ENCODE measurements around the gene GHRH.

The GHRH gene

DNA sequence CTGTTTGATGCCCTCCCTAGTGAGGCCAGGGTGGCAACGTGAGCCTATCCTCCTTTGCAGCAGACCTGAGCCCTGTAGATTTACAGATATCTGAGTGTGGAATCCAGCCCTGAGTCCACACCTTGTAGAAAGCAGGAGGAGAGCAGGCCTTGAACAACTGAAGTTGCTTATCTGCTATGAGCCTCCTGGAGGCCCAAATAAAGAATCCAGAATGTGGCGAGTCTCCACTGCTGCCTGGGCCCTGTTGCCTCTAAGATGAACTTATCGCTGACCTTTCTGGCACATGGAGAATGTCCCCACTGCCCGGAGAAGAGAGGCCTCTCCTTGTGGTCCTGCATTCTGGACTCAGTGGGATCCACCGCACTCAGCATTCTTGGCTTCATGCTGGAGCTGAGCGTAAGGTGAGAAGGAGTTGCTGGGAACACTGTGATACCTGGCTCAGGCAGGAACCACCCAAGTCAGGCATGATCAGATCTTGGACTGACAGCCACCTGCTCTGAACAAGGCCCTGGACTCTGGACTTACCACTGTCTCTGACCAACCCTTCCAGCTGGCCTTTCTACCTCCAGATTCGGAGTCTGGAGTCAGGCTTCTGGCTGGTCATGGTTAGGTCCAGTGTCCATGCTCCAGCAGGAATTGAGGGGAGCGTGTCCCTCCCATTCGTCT is 22.0 kb upstream of the GHRH start:
- in situ Hi-C loops (cut with MboI; ENCODE audit: low pct_unique_long_range_greater_than_20kb, low sequenced_read_pairs, unreplicated experiment) = no loop called here
- TF ChIP-seq, protein P1, sequence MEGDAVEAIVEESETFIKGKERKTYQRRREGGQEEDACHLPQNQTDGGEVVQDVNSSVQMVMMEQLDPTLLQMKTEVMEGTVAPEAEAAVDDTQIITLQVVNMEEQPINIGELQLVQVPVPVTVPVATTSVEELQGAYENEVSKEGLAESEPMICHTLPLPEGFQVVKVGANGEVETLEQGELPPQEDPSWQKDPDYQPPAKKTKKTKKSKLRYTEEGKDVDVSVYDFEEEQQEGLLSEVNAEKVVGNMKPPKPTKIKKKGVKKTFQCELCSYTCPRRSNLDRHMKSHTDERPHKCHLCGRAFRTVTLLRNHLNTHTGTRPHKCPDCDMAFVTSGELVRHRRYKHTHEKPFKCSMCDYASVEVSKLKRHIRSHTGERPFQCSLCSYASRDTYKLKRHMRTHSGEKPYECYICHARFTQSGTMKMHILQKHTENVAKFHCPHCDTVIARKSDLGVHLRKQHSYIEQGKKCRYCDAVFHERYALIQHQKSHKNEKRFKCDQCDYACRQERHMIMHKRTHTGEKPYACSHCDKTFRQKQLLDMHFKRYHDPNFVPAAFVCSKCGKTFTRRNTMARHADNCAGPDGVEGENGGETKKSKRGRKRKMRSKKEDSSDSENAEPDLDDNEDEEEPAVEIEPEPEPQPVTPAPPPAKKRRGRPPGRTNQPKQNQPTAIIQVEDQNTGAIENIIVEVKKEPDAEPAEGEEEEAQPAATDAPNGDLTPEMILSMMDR (IDR thresholded peaks at IDR 0.05; ENCODE audit: extremely low read depth, insufficient read depth, missing control alignments) = no peak

DNA sequence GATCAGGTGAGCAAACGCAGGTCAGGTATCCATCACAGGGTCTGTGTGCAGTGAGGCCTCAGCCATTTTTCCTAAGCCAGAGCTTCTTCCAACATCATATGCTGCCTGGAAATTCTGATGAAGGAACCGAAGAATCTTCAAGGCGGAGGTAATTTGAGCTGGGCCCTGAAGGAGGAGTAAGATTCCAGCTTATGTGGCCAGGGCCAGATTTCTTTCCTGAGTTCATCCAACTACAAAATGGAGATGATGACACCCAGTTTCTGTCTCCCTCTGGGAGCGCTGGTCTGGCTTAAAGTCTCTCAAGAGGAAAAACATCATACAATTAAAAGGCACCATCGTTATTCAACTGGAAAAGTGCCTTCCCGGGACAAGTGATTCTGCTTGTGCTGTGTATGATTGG is 20.9 kb upstream of the GHRH start:
- DNase-seq (ENCODE audit: low spot score) = no peak
- TF ChIP-seq, protein P1 (IDR thresholded peaks at IDR 0.05; ENCODE audit: extremely low read depth, insufficient read depth, missing control alignments) = no peak
- in situ Hi-C loops (cut with MboI; ENCODE audit: low pct_unique_long_range_greater_than_20kb, low sequenced_read_pairs, unreplicated experiment) = no loop called here

More for the DNA sequence above, 22.0 kb upstream of the GHRH start:
- DNase-seq (ENCODE audit: low spot score) = no peak

DNA sequence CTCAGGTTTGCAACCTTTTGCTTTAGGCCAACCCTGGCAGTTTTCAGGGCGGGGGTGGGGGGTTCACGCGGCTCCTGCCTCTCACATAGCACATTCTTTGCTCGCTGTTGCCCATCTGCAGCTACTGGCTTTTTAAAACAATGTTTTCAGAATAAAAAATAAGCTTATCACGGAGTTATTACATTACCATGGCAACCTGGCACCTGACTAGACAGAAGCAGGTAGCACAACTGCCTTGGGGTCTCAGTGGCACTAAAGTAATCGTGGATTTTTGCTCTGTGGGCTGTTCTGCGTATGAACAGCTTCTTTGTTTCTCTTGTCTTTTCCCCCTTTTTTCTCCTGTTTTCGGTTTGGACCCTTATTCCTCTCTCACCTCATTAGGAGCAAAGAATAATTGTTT is 18.8 kb upstream of the GHRH start:
- no peak for DNase-seq (ENCODE audit: low spot score)
- in situ Hi-C loops (cut with MboI; ENCODE audit: low pct_unique_long_range_greater_than_20kb, low sequenced_read_pairs, unreplicated experiment) = no loop called here
- TF ChIP-seq, protein P1 (IDR thresholded peaks at IDR 0.05; ENCODE audit: extremely low read depth, insufficient read depth, missing control alignments) = no peak

DNA sequence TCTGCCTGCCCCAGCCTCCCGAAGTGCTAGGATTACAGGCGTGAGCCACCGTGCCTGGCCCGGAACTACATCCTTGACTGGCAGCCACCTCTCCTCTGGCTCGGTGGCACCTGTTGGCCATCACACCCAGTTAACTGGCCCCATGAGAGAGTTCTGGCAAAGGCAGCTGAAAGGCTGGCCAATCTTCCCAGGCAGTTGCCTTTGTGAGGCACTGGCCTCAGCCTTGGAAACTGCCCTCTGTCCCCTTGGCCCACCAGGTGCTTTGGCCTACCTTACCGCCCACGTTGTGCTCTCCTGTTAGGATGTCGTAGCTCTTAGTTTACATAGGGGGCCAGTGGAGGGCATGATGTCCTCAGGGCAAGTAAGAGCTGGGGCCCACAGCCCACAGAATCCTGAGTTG is 18.2 kb upstream of the GHRH start:
- DNase-seq (ENCODE audit: low spot score) = no peak
- TF ChIP-seq, protein P1 (IDR thresholded peaks at IDR 0.05; ENCODE audit: extremely low read depth, insufficient read depth, missing control alignments) = no peak
- in situ Hi-C loops (cut with MboI; ENCODE audit: low pct_unique_long_range_greater_than_20kb, low sequenced_read_pairs, unreplicated experiment) = loop anchor here (5.0 kb wide), 1 partner anchor 97 kb away; no protein-coding TSS in a partner anchor

DNA sequence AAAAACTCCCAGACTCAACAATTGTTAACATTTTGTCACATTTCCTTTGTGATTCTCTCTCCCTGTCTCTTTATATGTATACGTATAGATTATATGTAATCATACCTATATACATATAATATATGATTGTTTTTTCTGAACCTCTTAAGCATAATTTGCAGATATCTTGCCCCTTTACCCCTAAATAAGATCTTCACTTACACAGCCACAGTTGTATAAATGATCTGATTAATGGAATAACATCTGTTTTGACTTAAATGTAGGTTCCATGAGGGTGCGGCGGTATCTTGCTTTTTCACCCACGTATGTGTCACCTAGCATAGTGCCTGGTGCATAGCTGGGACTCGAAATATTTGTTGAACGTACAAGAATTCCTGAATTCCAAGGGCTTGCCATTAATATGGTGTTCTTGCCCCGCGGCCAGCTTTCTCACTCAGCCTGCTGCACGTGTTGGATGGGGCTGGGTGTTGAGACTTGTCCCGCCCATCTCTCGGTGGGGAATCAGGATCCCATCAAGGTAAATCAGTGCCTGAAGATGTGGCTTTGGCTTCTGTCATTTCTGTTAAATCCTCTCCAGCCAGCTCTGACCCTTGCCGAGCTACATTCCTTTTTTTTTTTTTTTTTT is 17.5 kb upstream of the GHRH start:
- TF ChIP-seq, protein P1 (IDR thresholded peaks at IDR 0.05; ENCODE audit: extremely low read depth, insufficient read depth, missing control alignments) = no peak
- in situ Hi-C loops (cut with MboI; ENCODE audit: low pct_unique_long_range_greater_than_20kb, low sequenced_read_pairs, unreplicated experiment) = loop anchor here (5.0 kb wide), 1 partner anchor 98 kb away; no protein-coding TSS in a partner anchor
- no peak for DNase-seq (ENCODE audit: low spot score)

DNA sequence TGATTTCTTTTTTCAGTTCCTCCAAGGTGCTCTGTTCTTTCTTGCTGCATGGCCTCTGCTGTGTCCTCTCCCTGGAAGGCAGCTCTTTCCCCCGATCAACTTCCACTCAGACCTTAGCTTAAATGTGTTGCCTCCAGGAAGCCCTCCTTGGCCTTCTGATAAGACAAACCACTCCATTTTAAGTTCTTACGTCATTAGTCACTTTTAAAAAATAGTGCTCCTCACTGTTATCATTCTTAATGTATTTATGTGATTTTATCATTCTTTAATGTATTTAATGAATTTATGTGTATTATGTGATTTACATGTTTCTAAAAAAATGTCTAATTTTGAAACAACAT is 15.6 kb upstream of the GHRH start:
- DNase-seq (ENCODE audit: low spot score) = no peak
- TF ChIP-seq, protein P1 (IDR thresholded peaks at IDR 0.05; ENCODE audit: extremely low read depth, insufficient read depth, missing control alignments) = no peak
- in situ Hi-C loops (cut with MboI; ENCODE audit: low pct_unique_long_range_greater_than_20kb, low sequenced_read_pairs, unreplicated experiment) = loop anchor here (5.0 kb wide), 1 partner anchor 100 kb away; no protein-coding TSS in a partner anchor
